ENCODE measurements around the gene STARD13. TPM values are rescaled to one million over a fixed set of nuclear protein-coding genes. Genes with fewer than 3 reads are reported as not detected.

STARD13 gene
- polyA plus RNA-seq, 4 donors: 22.3 to 27.8 (median 24.3) TPM

DNA sequence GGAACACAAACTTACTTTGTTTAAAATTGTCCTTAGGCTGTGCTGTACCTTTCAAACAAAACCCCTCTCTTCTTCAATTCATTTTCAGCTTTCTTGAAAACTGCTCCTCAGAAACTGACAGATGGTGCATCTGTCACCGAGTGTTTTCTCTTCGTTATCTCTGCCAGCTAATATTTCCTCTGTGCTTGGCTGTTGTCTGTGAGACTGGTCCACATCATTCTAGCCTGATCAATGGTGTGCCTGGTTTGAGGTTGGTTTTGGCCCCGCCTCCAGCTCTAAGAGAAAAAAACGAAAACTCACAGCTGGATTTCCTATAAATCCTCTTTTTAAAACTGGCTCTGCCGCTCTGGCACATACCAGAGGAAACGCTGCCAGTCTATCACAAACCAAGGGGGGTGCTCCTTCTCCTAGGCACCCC, 79.7 kb downstream of the STARD13 start:
- DNase-seq (ENCODE audit: low read depth in 4 of 4, low spot score in 2 of 4): no peak

DNA sequence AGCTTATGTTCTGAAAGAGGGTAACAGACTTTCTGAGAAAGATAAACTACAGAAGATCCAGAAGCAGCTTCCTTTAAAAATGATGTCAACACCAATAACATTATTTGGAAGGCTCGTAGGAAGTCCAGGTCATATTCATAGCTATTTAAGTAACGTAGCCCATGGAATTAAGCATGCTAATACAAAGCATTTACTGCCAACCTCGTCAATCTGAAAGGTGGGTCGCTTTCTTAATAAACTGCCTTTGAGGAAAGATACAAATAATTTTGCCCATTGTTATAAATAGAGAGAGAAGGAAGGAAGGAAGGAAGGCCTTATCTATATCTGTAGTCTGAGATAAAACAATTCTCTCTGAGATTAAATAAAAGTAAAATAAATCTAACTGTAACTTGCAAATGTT, 80.3 kb downstream of the STARD13 start:
- DNase-seq (ENCODE audit: low read depth in 4 of 4, low spot score in 2 of 4): no peak

GRCh38 chr13:33204130-33204927, 81.2 kb downstream of the STARD13 start:
- peak in 1 of 4 donors; percentile 77 for DNase-seq (ENCODE audit: low read depth in 4 of 4, low spot score in 2 of 4)

GRCh38 chr13:33202644-33203169, 82.8 kb downstream of the STARD13 start:
- DNase-seq (ENCODE audit: low read depth in 4 of 4, low spot score in 2 of 4): no peak

DNA sequence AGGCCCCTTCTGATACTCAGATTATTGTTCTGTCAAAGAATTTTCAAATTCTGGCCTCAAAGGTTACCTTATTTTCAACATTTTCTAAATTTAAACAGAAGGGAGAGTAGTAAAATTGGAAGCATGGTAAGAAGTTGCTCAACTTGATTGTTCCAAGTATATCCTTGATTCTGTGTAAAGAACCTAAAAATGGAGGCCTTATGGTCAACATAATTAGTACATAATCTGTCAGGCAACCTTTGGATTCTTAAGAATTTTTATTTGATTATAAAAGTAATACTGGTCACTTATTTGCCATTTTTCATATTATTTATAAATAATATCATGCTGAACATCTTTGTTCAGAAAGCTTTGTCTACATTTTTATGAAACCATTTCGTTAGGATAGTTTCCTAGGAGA, 83.9 kb downstream of the STARD13 start:
- DNase-seq (ENCODE audit: low read depth in 4 of 4, low spot score in 2 of 4): no peak

GRCh38 chr13:33199289-33199850, 86.2 kb downstream of the STARD13 start:
- no peak for DNase-seq (ENCODE audit: low read depth in 4 of 4, low spot score in 2 of 4)

DNA sequence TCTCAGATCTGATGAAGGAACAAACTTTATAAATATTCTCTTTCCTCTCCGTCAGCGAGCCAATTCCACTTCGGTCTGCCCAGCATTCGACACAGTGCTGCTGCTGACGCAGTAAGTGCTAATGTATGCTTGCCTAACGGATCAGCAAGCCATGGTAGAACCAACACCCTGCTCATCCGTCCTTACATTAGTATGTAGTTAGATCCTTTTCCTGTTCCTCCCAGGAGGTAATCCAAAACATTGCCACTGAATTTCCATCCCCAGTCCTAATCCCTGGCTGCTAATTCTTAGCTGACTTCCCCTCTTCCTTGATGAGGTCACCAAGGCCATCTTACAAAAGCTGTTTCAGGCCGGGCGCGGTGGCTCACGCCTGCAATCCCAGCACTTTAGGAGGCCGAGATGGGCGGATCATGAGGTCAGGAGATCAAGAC, 88.0 kb downstream of the STARD13 start:
- no peak for DNase-seq (ENCODE audit: low read depth in 4 of 4, low spot score in 2 of 4)

GRCh38 chr13:33196767-33197166, 88.8 kb downstream of the STARD13 start:
- no peak for DNase-seq (ENCODE audit: low read depth in 4 of 4, low spot score in 2 of 4)

DNA sequence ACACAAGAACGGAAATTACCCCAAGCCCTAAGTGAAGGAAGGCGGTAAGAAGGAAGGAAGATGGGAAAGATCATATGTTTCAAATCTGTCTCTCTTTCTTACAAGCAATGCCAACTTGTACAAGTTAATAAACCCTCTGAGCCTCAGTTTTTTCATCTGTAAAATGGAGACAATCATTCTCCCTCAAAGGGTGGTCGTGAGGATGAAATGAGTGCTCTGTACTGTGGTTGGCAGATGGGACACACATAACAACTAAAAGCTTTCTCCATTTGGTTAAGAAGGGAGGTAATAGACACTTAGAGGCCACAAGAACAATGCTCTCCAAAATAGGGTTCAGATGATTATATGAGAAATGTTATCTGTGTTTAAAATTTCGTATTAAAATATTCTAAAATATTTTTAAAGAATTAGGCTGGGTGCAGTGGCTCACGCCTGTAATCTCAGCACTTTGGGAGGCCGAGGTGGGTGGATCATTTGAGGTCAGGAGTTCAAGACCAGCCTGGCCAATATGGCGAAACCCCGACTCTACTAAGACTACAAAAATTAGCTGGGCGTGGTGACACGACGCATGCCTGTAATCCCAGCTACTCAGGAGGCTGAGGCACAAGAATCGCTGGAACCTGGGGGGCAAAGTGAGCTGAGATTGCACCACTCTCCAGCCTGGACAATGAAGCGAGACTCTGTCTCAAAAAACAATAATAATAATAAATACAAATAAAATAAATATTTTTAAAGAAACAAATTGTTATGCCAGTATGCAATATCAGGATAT, 89.7 kb downstream of the STARD13 start:
- DNase-seq (ENCODE audit: low read depth in 4 of 4, low spot score in 2 of 4): no peak

DNA sequence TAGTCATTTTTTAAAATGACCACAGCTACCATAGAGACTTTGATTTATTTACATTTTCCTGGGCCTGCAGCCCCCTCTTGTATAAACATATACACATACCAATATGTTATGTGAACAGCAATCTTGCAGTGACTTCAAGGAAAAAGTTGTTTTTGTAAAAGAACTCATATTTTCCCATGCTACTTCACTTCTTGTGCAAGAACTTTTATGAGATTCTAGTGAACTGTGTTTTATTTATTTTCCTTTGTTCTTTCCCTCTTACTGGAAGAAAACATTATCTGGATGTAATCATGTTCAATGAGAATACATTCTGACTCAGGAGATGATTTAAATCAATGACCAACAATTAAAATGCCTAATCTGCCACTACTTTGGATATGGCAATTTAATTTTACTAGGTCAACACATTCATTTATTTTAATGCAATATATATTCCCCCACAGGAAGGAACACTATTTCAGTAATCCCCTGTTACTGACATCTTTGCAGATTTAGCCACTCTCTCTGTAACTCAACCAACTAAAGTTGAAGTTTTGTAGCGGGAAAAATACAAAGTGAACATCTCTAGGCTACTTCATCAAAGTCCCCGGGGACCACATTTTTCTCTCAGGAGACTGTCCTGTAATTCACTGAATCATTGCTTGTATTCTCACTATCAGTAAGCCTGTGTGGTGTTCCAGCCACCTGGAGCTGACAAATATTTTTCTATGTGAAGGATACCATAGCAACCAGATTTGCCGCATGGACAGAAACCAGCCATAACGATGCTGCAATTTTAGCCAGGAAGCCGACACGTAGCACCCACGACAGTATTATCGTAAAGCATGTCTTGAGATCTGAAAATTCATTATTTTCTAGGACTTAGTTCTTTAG, 90.5 kb downstream of the STARD13 start:
- DNase-seq (ENCODE audit: low read depth in 4 of 4, low spot score in 2 of 4): no peak

DNA sequence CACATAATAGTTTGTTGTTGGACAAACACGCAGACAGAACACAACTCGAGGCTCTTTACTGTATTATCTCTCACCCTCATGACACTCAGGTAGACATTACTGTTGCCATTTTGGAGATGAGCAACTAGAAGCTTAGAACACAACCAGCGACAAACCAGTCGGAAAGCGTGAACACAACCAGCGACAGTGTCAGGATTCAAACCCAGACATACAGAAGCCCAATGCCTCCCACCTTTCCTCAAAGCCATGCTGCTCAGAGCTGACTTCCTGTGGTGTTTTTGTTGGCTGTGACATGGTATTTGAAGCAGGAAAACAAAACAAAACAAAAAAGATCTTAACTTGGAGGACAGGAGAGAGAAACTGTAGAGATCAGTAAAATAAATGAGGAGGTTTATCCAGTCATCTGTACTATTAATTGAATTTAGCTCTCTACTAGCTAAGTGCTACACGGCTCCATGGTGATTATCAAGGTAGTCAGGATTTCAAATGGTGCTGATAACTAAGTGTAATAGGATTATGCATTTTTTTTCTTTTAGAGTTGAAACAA, 92.1 kb downstream of the STARD13 start:
- DNase-seq (ENCODE audit: low read depth in 4 of 4, low spot score in 2 of 4): no peak

- DNase-seq (ENCODE audit: low read depth in 4 of 4, low spot score in 2 of 4): no peak
Observed at GRCh38 chr13:33191425-33192210, 93.9 kb downstream of the STARD13 start.

DNA sequence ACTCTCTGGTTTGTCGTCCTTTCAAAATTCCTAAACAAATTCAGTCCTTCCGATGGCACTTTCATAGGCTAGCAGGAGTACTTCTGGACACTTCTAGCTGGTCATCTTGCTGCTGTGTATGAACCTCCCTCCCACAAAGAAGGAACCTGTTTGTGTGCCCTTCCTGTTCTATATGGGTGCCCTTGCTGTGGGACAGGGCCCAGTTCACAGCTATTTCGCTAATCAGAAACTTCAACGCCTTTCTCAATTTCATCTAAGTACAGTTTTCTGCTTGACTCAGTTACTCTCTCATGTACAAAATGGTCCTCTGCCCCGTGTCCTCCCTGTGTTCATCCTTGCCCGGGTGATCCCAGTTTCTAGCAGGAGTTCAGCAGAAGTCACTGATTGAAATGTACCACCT, 96.1 kb downstream of the STARD13 start:
- no peak for DNase-seq (ENCODE audit: low read depth in 4 of 4, low spot score in 2 of 4)

DNA sequence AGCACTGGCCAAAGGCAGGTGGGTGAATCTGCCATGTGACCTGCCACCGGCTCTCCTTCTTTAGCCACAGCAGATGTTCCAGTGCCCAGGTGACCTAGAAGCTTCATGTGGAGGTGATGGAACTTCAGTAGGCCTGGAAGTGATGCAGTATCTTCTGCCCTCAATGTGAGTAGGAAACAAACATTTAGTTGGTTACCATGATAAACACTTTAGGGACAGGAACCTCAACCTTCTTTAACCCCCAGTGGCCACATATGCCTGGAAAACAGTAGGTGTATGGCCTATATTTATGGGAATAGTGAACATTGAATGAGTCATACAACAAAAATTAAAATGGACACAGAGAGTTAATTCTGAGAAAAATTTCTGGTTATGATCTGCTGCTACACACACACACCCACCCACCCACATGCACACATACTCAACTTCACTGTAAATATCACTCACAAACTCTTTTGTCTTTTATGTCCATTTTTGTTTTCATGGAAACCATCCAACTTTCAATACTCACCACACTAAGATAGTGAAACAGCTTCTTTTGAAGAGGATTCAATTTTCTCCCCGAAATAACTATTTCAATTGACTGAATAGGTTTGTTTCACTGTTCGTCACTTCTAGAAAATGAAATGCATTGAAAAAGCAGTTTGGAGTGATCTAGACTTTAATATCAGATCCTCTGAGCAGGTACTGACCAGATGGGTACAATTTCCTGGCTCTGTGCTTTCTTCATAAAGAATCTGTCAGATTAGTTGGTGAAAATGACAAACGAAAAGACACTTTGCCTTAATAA, 97.3 kb downstream of the STARD13 start:
- no peak for DNase-seq (ENCODE audit: low read depth in 4 of 4, low spot score in 2 of 4)

- DNase-seq (ENCODE audit: low read depth in 4 of 4, low spot score in 2 of 4): no peak
Observed at GRCh38 chr13:33186861-33187291, 98.7 kb downstream of the STARD13 start.

DNA sequence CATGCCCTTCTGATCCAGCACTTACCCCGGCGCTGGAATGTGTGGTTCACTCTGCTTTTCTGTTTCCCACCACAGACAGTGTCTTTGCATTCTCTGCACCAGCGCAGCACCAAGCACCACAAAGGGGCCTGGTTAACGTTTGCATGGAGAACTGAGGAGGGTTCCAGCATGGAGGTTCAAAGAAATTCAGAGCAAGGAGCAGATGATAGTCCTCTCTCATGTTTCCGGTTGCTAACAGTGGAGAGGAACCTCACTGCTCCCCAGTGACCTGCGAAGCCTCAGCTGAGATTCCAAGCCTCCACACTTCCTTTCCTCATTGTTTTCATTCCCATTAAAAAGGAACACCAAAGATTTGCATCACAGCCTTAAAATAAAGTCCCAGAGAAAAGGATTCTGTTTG, 99.7 kb downstream of the STARD13 start:
- no peak for DNase-seq (ENCODE audit: low read depth in 4 of 4, low spot score in 2 of 4)

DNA sequence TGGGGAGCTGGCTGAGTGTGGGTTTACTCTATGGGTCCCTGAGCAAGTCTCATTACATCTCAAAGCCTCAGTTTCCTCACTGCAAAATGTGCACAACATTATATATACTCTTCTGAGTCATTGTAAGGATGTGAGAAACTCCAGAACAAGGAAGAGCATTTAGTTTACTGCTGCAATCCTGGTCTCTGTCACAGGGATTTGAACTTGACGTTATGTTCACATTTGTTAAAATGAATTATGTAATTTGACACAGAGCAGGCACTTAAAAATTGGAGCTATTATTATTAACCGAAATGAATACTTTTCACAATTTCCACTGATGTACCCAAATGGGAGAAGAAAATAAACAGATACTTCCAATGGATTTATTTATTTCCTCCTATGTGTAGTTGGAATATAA, 101.0 kb downstream of the STARD13 start:
- DNase-seq (ENCODE audit: low read depth in 4 of 4, low spot score in 2 of 4): no peak

DNA sequence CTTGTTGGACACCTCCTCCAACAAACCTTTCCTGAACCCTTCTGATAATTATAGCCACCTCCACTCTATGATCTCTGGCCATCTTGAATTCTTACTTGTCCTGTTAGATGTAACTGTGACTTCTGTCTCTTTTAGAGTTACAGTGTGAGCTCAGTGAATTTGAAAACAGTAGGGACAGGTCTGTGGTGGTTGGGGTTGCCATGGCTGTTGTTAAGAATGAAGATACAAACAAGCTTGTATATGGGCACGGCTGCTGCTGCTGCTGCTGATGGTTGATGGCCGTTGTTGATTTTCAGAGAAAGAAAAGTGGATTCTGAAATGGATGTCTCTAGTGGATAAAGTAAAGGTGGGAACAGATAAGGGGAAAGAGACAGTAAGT, 101.5 kb downstream of the STARD13 start:
- DNase-seq (ENCODE audit: low read depth in 4 of 4, low spot score in 2 of 4): no peak
